Heart left ventricle (tissue), 13 donors: ENCODE results near the gene SLC39A12.

Experiments used
- CTCF ChIP-seq, 12 donors: fragments of 200-600 bp; sonication (generic) in 4 of 12; IDR thresholded peaks; one replicate each; pipeline versions ENCODE4 v1.5.0 to v1.8.0; 2018 to 2022; ENCODE audit warnings: antibody characterized with exemption in 12 of 12, mild to moderate bottlenecking in 5 of 12
- POLR2A ChIP-seq, 2 donors: fragments of 450-650 bp; IDR thresholded peaks; one replicate each; pipeline ENCODE4 v1.6.1; 2017; ENCODE audit warnings: antibody characterized with exemption in 2 of 2, mild to moderate bottlenecking in 2 of 2, moderate library complexity in 2 of 2
- donor health status: ischemic (EF 13 %, LVEDD 7.1; RV severe dilation, severe dysfunction).
- donor health status: DM: no; HTN: yes; CAD: no.
- donor health status: DM: no; HTN: no; CAD: no.
- donor health status: ischemic (EF 25% LVEDD 6.9; RV normal size, moderate dysfunction).
- donor health status: ischemic (EF 25% LVEDD 5.7; RV mildly dilated, moderate dysfunction).
- donor health status: ischemic (EF 35%, LVEDD 5.7; RV mildly dilated, moderate dysfunction).
- donor health status: nonischemic (EF 11% LVEDD 7.7; RV severe dilation, severe dysfunction).
- donor health status: DM: yes; HTN: yes; CAD: no.
- donor health status: PGD.
- donor health status: ischemic (EF 29% LVEDD 5.4; RV normal size, mild dysfunction).
- donor health status: nonischemic (EF 23%, LVEDD 6.1; RV moderate dilation, normal function).

GRCh38 chr10:18071591-18071990, 119.9 kb downstream of the SLC39A12 start:
- TF ChIP-seq CTCF (IDR thresholded peaks at IDR 0.05) = no peak
- no peak for TF ChIP-seq POLR2A (IDR thresholded peaks at IDR 0.05)
